ENCODE data around the gene MORN3.

MORN3 gene

DNA sequence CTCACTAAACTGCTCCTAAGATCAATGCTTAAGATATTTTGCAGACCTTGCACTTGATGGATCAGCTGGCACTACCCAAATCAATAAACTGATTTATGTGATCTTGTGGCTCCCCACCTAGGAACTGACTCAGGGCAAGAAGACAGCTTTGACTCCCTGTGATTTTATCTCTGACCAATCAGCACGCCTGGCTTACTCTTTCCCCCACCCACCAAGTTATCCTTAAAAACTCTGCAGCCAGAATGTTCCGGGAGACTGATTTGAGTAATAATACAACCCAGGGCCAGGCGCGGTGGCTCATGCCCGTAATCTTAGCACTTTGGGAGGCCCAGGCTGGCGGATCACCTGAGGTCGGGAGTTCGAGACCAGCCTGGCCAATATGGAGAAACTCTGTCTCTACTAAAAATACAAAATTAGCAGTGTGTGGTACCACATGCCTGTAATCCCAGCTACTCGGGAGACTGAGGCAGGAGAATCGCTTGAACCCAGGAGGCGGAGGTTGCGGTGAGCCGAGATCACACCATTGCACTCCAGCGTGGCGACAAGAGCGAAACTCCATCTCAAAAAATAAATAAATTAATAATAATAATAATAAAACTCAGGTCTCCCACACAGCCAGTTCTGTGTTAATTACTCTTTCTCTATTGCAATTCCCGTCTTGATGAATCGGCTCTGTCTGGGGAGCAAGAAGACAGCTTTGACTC is 12.0 kb downstream of the MORN3 start:
- TF ChIP-seq, protein P1, sequence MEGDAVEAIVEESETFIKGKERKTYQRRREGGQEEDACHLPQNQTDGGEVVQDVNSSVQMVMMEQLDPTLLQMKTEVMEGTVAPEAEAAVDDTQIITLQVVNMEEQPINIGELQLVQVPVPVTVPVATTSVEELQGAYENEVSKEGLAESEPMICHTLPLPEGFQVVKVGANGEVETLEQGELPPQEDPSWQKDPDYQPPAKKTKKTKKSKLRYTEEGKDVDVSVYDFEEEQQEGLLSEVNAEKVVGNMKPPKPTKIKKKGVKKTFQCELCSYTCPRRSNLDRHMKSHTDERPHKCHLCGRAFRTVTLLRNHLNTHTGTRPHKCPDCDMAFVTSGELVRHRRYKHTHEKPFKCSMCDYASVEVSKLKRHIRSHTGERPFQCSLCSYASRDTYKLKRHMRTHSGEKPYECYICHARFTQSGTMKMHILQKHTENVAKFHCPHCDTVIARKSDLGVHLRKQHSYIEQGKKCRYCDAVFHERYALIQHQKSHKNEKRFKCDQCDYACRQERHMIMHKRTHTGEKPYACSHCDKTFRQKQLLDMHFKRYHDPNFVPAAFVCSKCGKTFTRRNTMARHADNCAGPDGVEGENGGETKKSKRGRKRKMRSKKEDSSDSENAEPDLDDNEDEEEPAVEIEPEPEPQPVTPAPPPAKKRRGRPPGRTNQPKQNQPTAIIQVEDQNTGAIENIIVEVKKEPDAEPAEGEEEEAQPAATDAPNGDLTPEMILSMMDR (IDR thresholded peaks at IDR 0.05; ENCODE audit: low read depth, low read length, missing control alignments) = no peak
- Histone ChIP-seq H3K27me3 (replicated peaks) (no peaks in the 10 kb centered on the region), H3K4me3 (ENCODE audit: low read depth, low read length) (no peak overlapping the region), H3K27ac (no peak overlapping the region), H3K36me3 (replicated peaks) (no peaks in the 10 kb centered on the region)
- in situ Hi-C loops (cut with HindIII; ENCODE audit: low pct_ligation_motif_present, low sequenced_read_pairs) = no loop called here
- DNase-seq = no peak

DNA sequence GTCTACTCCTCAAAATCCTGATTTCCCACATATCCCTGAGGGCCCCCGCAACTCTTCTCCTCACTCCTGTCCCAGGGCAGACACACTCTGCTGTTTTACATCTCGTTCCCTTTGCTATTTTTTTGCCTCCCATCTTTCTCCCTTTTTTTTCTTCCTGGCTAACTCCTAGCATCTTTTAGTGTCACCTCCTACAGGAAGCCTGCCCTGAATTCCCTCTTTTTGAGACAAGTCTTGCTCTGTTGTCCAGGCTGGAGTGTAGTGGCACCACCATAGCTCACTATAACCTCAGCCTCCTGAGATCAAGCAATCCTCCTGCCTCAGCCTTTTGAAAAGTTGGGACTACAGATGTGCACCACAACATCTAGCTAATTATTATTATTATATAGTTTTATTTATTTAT is 13.3 kb downstream of the MORN3 start:
- Histone ChIP-seq H3K27me3 (replicated peaks) (no peaks in the 10 kb centered on the region), H3K4me3 (ENCODE audit: low read depth, low read length) (no peak overlapping the region), H3K27ac (no peak overlapping the region), H3K36me3 (replicated peaks) (no peaks in the 10 kb centered on the region)
- TF ChIP-seq, protein P1 (IDR thresholded peaks at IDR 0.05; ENCODE audit: low read depth, low read length, missing control alignments) = no peak
- no peak for DNase-seq
- in situ Hi-C loops (cut with HindIII; ENCODE audit: low pct_ligation_motif_present, low sequenced_read_pairs) = no loop called here

DNA sequence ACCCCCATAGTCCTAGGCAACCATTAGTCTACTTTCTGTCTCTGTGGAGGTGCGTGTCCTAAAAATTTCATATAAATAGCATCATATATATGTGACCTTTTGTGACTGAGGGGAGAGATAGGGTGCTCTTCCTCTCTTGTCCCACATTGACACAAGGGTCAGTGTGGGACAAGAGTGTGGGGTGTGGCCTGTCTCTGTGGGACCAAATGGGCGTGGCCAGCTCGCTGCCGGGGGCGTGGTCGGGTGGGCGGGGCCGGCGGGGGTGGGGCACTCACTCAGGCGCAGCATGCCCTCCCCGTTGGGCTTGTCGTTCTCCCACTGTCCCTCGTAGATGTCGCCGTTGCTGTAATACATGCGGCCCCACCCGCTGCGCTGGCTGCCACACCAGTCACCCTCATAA is 15.5 kb downstream of the MORN3 start:
- no peak overlapping the region for H3K4me3 ChIP-seq (ENCODE audit: low read depth, low read length)
- in situ Hi-C loops (cut with HindIII; ENCODE audit: low pct_ligation_motif_present, low sequenced_read_pairs) = no loop called here
- no peaks in the 10 kb centered on the region for H3K36me3 ChIP-seq (replicated peaks)
- TF ChIP-seq, protein P1 (IDR thresholded peaks at IDR 0.05; ENCODE audit: low read depth, low read length, missing control alignments) = no peak
- no peak for DNase-seq
- no peaks in the 10 kb centered on the region for H3K27me3 ChIP-seq (replicated peaks)
- no peak overlapping the region for H3K27ac ChIP-seq

DNA sequence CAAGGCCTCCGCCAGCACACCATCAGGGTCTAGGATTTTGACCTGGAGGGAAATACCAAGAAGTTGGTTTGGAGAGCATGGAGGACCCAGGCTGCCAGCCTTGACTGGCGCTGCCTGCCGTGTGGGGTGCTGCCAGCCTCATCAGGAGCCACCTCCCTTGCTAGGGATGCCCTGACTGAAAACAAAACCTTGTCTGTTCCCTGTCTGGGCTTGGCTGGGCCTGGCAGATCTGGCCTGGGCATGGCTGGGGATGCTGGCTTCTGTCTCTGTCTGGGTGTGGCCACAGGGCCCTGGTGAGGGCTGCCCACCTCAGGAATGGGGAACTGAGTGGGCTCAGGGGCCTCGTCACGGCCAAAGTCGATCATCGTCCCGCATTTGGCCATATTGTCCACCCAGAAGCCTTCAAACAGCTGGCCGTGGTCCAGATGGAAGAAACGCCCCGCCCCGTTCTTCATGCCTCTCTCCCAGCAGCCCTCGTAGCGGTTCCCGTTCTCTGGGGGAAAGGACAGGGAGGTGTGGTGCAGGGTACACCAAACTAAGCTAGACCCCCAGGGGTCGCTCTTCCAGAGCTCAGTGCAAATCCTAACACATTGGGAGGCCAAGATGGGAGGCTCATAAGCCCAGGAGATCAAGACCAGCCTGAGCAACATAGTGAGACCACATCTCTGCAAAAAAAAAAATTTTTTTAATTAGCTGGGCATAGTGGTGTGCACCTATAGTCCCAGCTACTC is 16.5 kb downstream of the MORN3 start:
- in situ Hi-C loops (cut with HindIII; ENCODE audit: low pct_ligation_motif_present, low sequenced_read_pairs) = no loop called here

DNA sequence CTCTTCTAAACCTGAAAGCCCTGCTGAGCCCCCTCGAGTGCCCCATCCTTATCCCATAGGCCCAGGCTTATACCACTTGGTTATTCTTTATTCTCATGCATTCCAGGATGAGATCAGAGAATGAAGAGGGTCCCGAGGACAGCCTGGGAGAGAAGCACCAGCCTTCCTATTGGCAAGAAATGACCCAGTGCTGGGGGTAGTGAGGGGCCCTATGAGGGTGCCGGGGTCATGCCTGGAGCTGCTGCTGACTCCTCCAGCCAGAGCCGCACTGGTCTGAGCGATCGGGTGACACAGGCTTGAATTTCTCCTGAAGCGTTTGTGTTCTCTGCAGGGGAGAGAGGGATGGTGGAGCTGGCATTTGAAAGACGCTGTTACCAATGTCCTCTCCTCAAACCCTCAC is 18.1 kb downstream of the MORN3 start:
- Histone ChIP-seq H3K27me3 (replicated peaks) (no peaks in the 10 kb centered on the region), H3K27ac (no peak overlapping the region), H3K4me3 (ENCODE audit: low read depth, low read length) (no peak overlapping the region), H3K36me3 (replicated peaks) (no peaks in the 10 kb centered on the region)
- no peak for DNase-seq
- in situ Hi-C loops (cut with HindIII; ENCODE audit: low pct_ligation_motif_present, low sequenced_read_pairs) = no loop called here
- TF ChIP-seq, protein P1 (IDR thresholded peaks at IDR 0.05; ENCODE audit: low read depth, low read length, missing control alignments) = no peak

More for the DNA sequence above, 16.5 kb downstream of the MORN3 start:
- DNase-seq = no peak
- H3K27ac ChIP-seq = no peak overlapping the region
- H3K27me3 ChIP-seq (replicated peaks) = no peaks in the 10 kb centered on the region
- TF ChIP-seq, protein P1 (IDR thresholded peaks at IDR 0.05; ENCODE audit: low read depth, low read length, missing control alignments) = no peak
- H3K36me3 ChIP-seq (replicated peaks) = no peaks in the 10 kb centered on the region
- H3K4me3 ChIP-seq (ENCODE audit: low read depth, low read length) = no peak overlapping the region

Data from brain microvascular endothelial cell (primary cell).